Activated naive CD8-positive, alpha-beta T cell (primary cell): ENCODE results near the gene PLA2G2C.

Source experiments
- H3K27ac Mint-ChIP-seq: one replicate; pipeline ENCODE4 v1.8.0; 2021; ENCODE audit warnings: mixed read lengths
- H3K27me3 Mint-ChIP-seq: one replicate; pipeline ENCODE4 v1.8.0; 2021; ENCODE audit warnings: mixed read lengths
- H3K36me3 Mint-ChIP-seq: one replicate; pipeline ENCODE4 v1.8.0; 2021; ENCODE audit warnings: mixed read lengths
- H3K4me1 Mint-ChIP-seq: one replicate; pipeline ENCODE4 v1.8.0; 2021; ENCODE audit warnings: low read depth, mixed read lengths
- H3K4me3 Mint-ChIP-seq: one replicate; pipeline ENCODE4 v1.8.0; 2021; ENCODE audit warnings: mild to moderate bottlenecking, mixed read lengths
- H3K9me3 Mint-ChIP-seq: one replicate; pipeline ENCODE4 v1.8.0; 2021; ENCODE audit warnings: low read depth, mixed read lengths

PLA2G2C gene

GRCh38 chr1:20183035-20183434, 3.3 kb downstream of the PLA2G2C start:
- no peak overlapping the region for H3K27ac Mint-ChIP-seq
- no peaks in the 10 kb centered on the region for H3K36me3 Mint-ChIP-seq

GRCh38 chr1:20182415-20182814, 3.9 kb downstream of the PLA2G2C start:
- Mint-ChIP-seq H3K9me3 (peaks cover 4% of the 10 kb centered on the region), H3K27ac (no peak overlapping the region), H3K36me3 (no peaks in the 10 kb centered on the region), H3K4me3 (no peak overlapping the region), H3K4me1 (peaks cover 33% of the 10 kb centered on the region), H3K27me3 (no peaks in the 10 kb centered on the region)

More at GRCh38 chr1:20183035-20183434, 3.3 kb downstream of the PLA2G2C start:
- Mint-ChIP-seq H3K9me3 (peaks cover 4% of the 10 kb centered on the region), H3K4me1 (peaks cover 39% of the 10 kb centered on the region), H3K27me3 (peaks cover under 1% of the 10 kb centered on the region), H3K4me3 (no peak overlapping the region)

GRCh38 chr1:20180844-20181207, 5.5 kb downstream of the PLA2G2C start:
- no peaks in the 10 kb centered on the region for H3K36me3 Mint-ChIP-seq
- peaks cover 4% of the 10 kb centered on the region for H3K9me3 Mint-ChIP-seq
- no peaks in the 10 kb centered on the region for H3K27me3 Mint-ChIP-seq
- H3K27ac Mint-ChIP-seq, result no peak overlapping the region
- no peak overlapping the region for H3K4me3 Mint-ChIP-seq
- peaks cover 21% of the 10 kb centered on the region for H3K4me1 Mint-ChIP-seq

GRCh38 chr1:20180129-20180843, 6.0 kb downstream of the PLA2G2C start:
- H3K4me1 Mint-ChIP-seq, result peaks cover 17% of the 10 kb centered on the region
- peaks cover 4% of the 10 kb centered on the region for H3K9me3 Mint-ChIP-seq
- no peaks in the 10 kb centered on the region for H3K27me3 Mint-ChIP-seq
- no peak overlapping the region for H3K27ac Mint-ChIP-seq
- no peaks in the 10 kb centered on the region for H3K36me3 Mint-ChIP-seq
- H3K4me3 Mint-ChIP-seq, result no peak overlapping the region

- H3K4me3 Mint-ChIP-seq, result no peak overlapping the region
- no peaks in the 10 kb centered on the region for H3K36me3 Mint-ChIP-seq
- no peak overlapping the region for H3K27ac Mint-ChIP-seq
- no peaks in the 10 kb centered on the region for H3K27me3 Mint-ChIP-seq
- H3K9me3 Mint-ChIP-seq, result peaks cover 4% of the 10 kb centered on the region
- peaks cover 16% of the 10 kb centered on the region for H3K4me1 Mint-ChIP-seq
Measured at GRCh38 chr1:20179371-20180128, 6.8 kb downstream of the PLA2G2C start.

GRCh38 chr1:20178634-20179370, 7.5 kb downstream of the PLA2G2C start:
- H3K27me3 Mint-ChIP-seq, result no peaks in the 10 kb centered on the region
- no peaks in the 10 kb centered on the region for H3K36me3 Mint-ChIP-seq
- H3K27ac Mint-ChIP-seq, result no peak overlapping the region
- H3K4me1 Mint-ChIP-seq, result peaks cover 9% of the 10 kb centered on the region
- no peak overlapping the region for H3K4me3 Mint-ChIP-seq
- peaks cover 4% of the 10 kb centered on the region for H3K9me3 Mint-ChIP-seq

GRCh38 chr1:20174937-20175666, 11.2 kb downstream of the PLA2G2C start:
- no peaks in the 10 kb centered on the region for H3K27me3 Mint-ChIP-seq
- no peaks in the 10 kb centered on the region for H3K36me3 Mint-ChIP-seq
- H3K9me3 Mint-ChIP-seq, result peaks cover 4% of the 10 kb centered on the region
- no peak overlapping the region for H3K27ac Mint-ChIP-seq
- H3K4me1 Mint-ChIP-seq, result peaks cover 12% of the 10 kb centered on the region
- H3K4me3 Mint-ChIP-seq, result no peak overlapping the region

GRCh38 chr1:20172033-20172590, 14.2 kb downstream of the PLA2G2C start:
- no peak overlapping the region for H3K4me3 Mint-ChIP-seq
- H3K27ac Mint-ChIP-seq, result no peak overlapping the region
- H3K27me3 Mint-ChIP-seq, result no peaks in the 10 kb centered on the region
- H3K9me3 Mint-ChIP-seq, result no peaks in the 10 kb centered on the region
- H3K36me3 Mint-ChIP-seq, result no peaks in the 10 kb centered on the region
- H3K4me1 Mint-ChIP-seq, result peaks cover 12% of the 10 kb centered on the region

- Mint-ChIP-seq H3K27me3 (peaks cover 3% of the 10 kb centered on the region), H3K36me3 (peaks cover 4% of the 10 kb centered on the region), H3K27ac (no peak overlapping the region), H3K9me3 (peaks cover 5% of the 10 kb centered on the region), H3K4me3 (no peak overlapping the region), H3K4me1 (peaks cover 7% of the 10 kb centered on the region)
Measured at GRCh38 chr1:20169932-20170331, 16.4 kb downstream of the PLA2G2C start.

- Mint-ChIP-seq H3K36me3 (peaks cover 4% of the 10 kb centered on the region), H3K27ac (no peak overlapping the region), H3K9me3 (peaks cover 9% of the 10 kb centered on the region), H3K27me3 (peaks cover 3% of the 10 kb centered on the region), H3K4me3 (no peak overlapping the region), H3K4me1 (peaks cover 5% of the 10 kb centered on the region)
Measured at GRCh38 chr1:20168564-20169491, 17.5 kb downstream of the PLA2G2C start.

GRCh38 chr1:20167126-20167525, 19.2 kb downstream of the PLA2G2C start:
- Mint-ChIP-seq H3K9me3 (peaks cover 9% of the 10 kb centered on the region), H3K27me3 (peaks cover 3% of the 10 kb centered on the region), H3K4me3 (no peak overlapping the region), H3K4me1 (peaks cover 5% of the 10 kb centered on the region), H3K36me3 (peaks cover 10% of the 10 kb centered on the region), H3K27ac (no peak overlapping the region)

GRCh38 chr1:20166051-20166450, 20.3 kb downstream of the PLA2G2C start:
- no peak overlapping the region for H3K27ac Mint-ChIP-seq

GRCh38 chr1:20165522-20165951, 20.8 kb downstream of the PLA2G2C start:
- Mint-ChIP-seq H3K9me3 (peaks cover 14% of the 10 kb centered on the region), H3K27ac (no peak overlapping the region)

More at GRCh38 chr1:20166051-20166450, 20.3 kb downstream of the PLA2G2C start:
- no peak overlapping the region for H3K4me3 Mint-ChIP-seq
- H3K36me3 Mint-ChIP-seq, result peaks cover 12% of the 10 kb centered on the region
- H3K9me3 Mint-ChIP-seq, result peaks cover 14% of the 10 kb centered on the region
- no peaks in the 10 kb centered on the region for H3K4me1 Mint-ChIP-seq
- peaks cover 3% of the 10 kb centered on the region for H3K27me3 Mint-ChIP-seq

More at GRCh38 chr1:20165522-20165951, 20.8 kb downstream of the PLA2G2C start:
- no peak overlapping the region for H3K4me3 Mint-ChIP-seq
- H3K27me3 Mint-ChIP-seq, result peaks cover 3% of the 10 kb centered on the region
- peaks cover 12% of the 10 kb centered on the region for H3K36me3 Mint-ChIP-seq
- H3K4me1 Mint-ChIP-seq, result no peaks in the 10 kb centered on the region
